Suppressor macrophage treated with lipopolysaccharide for 1 hour (primary cell): ENCODE data around the gene GALM.
A peak's percentile ranks its signal among the peaks of the same experiment; 100 is the strongest.
"Not testable (repeated sequence)": the region's sequence is repeated elsewhere in the genome, so short reads cannot be mapped to it uniquely, and the experiment has no call there.

Experiments used
- DNase-seq, 3 donors: peaks; one replicate each; pipeline ENCODE4 v3.0.0-alpha.2; 2020 to 2022

GALM gene

DNA sequence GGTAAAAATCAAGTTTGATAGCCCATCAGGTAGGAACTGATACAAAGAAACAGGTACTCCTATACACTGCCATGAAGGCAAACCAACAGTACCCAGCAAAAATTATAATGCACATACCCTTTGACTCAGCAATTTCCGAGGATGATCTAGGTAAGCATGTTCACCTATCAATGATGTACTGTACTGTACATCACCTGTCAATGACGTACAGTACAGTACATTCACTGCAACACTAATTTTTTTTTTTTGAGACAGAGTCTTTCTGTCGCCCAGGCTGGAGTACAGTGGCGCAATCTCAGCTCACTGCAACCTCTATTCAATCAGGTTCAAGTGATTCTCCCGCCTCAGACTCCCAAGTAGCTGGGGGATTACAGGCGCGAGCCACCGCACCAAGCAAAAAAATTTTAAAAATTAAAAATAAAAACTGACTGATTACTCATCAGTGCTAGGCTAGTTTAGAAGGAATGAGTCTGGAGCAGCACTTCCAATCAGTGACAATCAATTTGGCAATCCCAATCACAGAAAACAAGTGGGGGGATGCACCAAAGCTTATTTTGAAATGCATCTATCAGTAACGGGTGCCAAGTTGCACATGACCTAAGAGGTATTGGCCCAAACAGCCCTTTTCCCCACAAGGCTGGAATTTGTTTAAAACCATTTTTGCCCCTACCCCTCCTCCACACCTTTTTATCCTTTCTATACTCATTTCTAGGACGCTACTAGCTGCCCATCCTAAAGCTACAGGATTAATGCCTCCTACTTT is 77.1 kb downstream of the GALM start:
- DNase-seq = no peak

DNA sequence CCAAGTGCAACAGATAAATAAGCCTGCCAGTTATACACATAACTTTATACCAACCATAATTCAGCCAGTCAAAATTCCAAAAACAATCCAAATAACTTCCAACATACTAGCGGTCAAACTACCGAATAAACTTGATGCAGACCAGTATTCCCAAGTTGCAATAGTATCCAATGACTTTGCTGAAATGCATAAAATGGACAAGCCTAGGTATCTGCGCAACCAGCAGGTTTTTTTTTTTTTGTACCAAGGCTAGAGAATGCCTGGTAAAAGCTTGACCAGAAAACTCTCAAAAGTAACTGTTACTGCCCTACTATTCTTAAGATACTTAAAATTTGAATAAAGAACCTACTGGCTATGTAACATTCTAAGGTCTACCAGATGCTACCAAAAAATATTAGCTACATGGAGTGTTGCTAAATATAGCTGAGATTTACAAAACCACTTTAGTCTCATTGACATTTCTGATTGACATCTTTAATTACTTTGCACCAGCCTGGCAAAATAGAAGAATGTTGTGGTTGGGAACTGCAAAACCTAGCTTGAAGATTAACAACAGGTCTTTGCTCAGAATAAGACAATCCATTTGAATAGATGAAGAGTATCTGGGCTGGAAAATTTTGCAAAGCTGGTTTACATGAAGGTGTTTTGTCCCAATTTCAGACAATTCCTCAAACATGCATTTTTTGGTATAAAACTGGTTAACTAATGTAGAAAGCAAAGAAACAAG is 77.9 kb downstream of the GALM start:
- DNase-seq = no peak

GRCh38 chr2:38744399-38744780 is 78.5 kb downstream of the GALM start:
- no peak for DNase-seq

DNA sequence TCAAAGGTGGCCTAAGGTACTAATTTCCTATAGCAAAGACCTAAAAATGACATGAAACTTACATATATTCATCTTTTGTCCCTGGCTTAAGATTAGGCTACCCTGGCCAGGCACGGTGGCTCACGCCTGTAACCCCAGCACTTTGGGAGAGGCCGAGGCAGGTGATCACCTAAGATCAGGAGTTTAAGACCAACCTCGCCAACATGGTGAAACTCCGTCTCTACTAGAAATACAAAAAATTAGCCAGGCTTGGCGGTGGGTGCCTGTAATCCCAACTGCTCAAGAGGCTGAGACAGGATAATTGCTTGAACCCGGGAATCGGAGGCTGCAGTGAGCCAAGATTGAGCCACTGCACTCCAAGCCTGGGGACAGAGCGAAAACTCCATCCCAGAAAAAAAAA is 79.4 kb downstream of the GALM start:
- DNase-seq = no peak

- no peak for DNase-seq
Observed at GRCh38 chr2:38747007-38747424, 81.1 kb downstream of the GALM start.

GRCh38 chr2:38747819-38748218 is 81.9 kb downstream of the GALM start:
- no peak for DNase-seq

- DNase-seq = no peak
Observed at GRCh38 chr2:38748391-38748790, 82.5 kb downstream of the GALM start.

- peak in 1 of 3 donors; percentile 40 for DNase-seq
Observed at GRCh38 chr2:38748943-38749804, 83.3 kb downstream of the GALM start.

GRCh38 chr2:38750011-38750890 is 84.3 kb downstream of the GALM start:
- peak; percentile 53 to 78 (median 64) for DNase-seq

- peak; percentile 97 to 99 (median 99) for DNase-seq
Observed at GRCh38 chr2:38750891-38751595, 85.1 kb downstream of the GALM start, which contains the start of gene SRSF7. SRSF7 (minus strand) TSS chr2:38751361; CDS start chr2:38751256, 105 bp downstream.

DNA sequence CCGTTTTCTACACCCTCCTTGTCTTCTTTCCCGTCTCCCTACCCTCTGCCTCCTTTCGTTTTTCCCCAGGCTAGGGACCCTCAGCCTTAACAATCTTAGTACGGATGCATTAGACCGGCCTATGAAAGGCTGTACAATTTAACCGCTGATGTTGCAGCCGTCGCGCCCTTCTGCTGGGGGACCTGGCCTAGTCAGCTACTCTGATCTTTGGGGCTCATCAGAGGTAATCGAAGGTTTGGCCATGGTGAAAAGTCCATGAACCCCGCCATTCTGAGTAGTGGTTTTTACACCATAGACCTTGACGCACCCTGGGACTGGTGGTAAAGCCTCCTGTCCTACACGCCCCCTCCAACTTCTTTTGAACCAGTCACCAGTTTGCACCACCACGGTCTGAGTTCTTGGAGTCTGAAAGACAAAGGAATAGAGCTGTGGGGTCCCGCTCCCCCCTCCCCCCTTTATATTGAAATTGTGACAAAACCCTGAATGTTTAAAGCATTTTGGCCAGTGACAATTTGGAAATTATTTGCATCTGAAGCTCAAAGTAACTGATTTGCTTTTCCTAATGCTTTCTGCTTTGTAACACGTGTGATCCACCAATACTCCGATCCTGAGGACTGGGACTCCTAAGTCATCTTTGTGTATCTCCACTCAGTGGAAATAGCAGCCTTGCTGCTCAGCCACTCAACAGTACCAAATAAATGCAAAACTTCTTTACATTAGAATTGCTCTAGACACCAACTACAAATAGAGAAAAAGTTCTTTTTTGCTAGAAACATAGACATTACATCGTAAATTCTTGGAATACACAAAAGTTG is 85.9 kb downstream of the GALM start:
- no peak for DNase-seq

DNA sequence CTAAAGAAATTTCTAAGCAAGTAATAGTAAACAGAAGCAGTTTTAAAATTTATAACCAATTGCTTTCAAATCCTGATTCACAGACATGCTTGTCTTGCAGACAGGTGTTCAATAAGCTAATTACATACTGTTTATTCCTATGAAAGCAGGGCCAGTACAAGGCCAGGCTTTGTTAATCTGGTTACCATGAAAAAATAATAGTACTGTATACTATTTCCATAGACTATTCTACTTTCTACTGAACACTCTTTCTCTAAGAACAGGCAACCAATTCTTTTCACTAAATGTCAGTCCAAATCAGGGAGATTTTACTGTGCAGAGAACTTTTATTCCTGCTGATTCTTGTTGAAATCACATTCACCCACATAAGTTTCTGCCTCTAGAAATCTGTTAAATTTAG is 88.1 kb downstream of the GALM start:
- no peak for DNase-seq

- DNase-seq = peak in 2 of 3 donors; percentile 51 to 53
Observed at GRCh38 chr2:38754506-38754905, 88.6 kb downstream of the GALM start.

GRCh38 chr2:38755891-38756290 is 90.0 kb downstream of the GALM start:
- DNase-seq = not testable (repeated sequence)

DNA sequence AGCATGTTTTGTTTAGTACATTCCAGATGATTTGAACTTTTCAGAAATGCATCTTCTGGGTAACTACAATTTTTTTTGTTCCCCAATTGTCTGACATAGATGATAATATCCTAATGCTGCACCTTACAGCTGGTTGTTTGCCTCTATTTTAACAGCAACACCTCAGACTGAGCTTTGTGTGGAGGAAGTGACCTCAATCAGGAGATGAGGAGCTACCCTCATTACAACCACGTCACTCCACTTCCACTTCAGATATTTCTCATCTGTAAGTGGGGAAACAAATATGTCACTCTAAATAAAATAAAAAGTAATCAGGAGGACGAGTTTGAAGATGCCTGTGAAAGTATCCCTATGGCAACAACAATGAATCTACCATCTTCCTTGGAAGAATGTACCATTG is 97.3 kb downstream of the GALM start:
- DNase-seq = no peak

DNA sequence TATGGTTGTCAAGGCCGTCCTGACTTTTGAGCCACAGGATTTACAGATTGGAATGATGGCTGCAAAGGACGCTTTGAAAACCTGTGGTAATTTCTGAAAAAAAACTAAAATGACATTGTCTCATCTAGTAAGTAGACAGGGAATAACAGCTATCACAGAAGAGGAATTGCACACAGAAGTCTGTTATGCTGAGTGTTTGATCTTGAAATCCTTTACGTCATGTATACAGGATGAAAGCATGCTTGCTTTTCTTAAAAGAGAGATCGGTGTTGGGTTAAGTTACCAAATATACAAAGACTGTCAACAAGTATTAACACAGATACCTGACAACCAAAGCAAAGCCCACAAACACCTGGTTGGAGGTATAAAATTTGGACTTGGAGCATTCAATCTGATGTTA is 97.8 kb downstream of the GALM start:
- DNase-seq = no peak

- DNase-seq = no peak
Observed at GRCh38 chr2:38765149-38765548, 99.2 kb downstream of the GALM start.

GRCh38 chr2:38765551-38765950 is 99.6 kb downstream of the GALM start:
- no peak for DNase-seq

- peak; percentile 28 to 40 (median 37) for DNase-seq
Observed at GRCh38 chr2:38771632-38772031, 105.7 kb downstream of the GALM start.

DNA sequence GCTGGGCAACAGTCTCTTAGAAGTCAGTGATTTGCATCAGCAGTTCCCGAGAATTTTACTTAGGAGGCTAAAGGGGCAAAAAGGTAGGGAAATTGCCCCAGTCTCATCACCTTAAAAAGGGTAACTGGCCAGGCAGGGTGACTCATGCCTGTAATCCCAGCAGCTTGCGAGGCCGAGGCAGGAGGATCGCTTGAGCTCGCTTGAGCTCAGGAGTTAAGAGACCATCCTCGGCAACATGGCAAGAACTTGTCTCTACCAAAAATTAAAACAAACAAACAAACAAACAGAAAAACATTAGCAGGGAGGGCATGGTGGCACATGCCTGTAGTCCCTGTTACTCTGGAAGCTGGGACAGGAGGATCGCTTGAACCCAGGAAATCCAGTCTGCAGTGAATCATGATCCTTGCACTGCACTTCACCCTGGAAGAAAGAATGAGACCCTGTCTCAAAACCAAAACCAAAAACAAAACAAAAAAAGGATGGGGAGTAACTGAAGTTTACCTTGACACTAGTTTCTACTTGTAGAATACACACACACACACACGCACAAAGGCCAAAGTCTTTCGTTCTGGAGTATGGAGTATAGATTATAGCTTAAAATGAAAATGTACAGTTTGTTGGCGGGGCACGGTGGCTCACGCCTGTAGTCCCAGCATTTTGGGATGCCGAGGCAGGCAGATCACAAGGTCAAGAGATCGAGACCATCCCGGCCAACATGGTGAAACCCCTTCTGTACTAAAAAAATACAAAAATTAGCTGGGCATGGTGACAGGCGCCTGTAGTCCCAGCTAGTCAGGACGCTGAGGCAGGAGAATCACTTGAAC is 109.4 kb downstream of the GALM start:
- DNase-seq = no peak
